Ramos (cell line): Measurements from ENCODE around the gene ZPR1.
"Not testable (repeated sequence)": the region's sequence is repeated elsewhere in the genome, so short reads cannot be mapped to it uniquely, and the experiment has no call there.

Source experiments
- in situ Hi-C: fragments of 300-500 bp; cut with MboI; formaldehyde crosslinking; loops from one replicate; pipeline ENCODE4 v1.14.3; 2022; ENCODE audit warnings: low sequenced_read_pairs; ENCODE audit not compliant: unreplicated experiment

The ZPR1 gene, protein sequence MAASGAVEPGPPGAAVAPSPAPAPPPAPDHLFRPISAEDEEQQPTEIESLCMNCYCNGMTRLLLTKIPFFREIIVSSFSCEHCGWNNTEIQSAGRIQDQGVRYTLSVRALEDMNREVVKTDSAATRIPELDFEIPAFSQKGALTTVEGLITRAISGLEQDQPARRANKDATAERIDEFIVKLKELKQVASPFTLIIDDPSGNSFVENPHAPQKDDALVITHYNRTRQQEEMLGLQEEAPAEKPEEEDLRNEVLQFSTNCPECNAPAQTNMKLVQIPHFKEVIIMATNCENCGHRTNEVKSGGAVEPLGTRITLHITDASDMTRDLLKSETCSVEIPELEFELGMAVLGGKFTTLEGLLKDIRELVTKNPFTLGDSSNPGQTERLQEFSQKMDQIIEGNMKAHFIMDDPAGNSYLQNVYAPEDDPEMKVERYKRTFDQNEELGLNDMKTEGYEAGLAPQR

DNA sequence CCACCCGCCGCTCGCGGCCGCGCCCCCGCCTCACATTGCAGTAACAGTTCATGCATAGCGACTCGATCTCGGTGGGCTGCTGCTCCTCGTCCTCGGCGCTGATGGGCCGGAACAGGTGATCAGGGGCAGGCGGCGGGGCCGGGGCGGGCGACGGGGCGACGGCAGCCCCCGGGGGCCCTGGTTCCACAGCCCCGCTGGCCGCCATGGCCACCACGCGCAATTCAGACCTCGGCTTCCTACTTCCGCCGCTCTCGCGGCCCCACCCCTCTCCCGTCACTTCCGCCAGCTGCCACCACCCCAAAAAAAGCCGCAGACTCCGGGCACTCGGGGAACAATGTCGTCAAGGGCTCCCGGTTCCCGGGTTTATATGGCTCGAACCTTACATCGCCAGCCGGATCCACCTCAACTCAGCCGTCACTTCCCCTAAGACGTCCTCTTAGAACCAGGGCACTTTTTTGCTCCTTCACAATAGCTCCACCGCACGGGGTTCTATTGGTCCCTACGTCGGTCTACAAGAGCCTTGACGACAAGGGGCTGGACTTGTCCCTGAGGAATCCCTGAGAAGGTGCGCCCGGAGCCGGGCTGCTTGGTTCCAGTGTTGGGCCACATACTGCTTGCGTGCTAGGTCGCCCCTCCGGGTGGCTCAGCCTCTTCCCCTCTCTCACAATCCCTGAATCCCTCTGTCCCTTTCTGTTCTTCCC, at the start of gene ZPR1:
ZPR1 (minus strand) TSS at position 238 of the 701 bp plus-strand sequence; CDS start at position 205, 33 bp downstream.
- in situ Hi-C loops = no loop called here

DNA sequence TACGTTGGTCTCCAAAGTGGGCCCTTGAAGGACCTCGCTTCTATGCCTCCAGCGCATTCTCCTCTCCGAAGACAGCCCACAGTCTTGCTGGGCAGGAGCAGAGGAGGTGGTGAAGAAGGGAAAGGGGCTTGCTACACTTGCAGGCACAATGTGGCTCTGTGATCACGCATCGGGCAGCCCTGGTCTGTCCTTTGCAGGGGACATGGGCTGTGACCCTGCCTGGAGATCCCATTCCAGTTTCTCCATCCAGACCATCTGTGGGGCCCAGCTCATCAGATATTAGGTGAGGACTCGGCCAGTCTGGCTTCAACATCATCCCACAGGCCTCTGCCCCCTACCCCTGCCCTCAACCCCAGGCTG, 48.8 kb upstream of the ZPR1 start:
- in situ Hi-C loops = no loop called here

DNA sequence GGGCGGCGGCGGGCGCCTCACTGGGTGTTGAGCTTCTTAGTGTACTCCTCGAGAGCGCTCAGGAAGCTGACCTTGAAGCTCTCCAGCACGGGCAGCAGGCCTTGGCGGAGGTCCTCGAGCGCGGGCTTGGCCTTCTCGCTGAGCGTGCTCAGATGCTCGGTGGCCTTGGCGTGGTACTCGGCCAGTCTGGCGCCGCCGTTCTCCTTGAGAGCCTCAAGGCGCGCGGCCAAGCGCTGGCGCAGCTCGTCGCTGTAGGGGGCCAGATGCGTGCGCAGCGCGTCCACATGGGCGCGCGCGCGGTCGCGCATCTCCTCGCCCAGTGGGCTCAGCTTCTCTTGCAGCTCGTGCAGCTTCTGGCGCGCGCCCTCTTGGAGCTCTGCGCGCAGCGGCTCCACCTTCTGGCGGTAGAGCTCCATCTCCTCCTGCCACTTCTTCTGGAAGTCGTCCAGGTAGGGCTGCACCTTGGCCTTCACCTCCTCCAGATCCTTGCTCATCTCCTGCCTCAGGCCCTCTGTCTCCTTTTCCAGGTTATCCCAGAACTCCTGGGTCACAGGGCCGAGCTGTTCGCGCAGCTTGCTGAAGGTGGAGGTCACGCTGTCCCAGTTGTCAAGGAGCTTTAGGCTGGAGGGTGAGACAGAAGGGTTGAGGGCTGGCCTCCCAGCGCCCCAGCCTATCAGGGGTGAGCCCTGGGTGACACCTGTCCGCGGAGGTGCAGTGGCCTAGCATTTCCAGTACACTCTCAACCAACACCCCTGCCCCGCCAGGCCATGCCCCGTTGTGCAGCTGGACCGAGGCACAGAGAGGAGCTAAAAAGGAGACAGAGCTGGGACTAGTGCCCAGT, 48.2 kb upstream of the ZPR1 start:
- in situ Hi-C loops = no loop called here

DNA sequence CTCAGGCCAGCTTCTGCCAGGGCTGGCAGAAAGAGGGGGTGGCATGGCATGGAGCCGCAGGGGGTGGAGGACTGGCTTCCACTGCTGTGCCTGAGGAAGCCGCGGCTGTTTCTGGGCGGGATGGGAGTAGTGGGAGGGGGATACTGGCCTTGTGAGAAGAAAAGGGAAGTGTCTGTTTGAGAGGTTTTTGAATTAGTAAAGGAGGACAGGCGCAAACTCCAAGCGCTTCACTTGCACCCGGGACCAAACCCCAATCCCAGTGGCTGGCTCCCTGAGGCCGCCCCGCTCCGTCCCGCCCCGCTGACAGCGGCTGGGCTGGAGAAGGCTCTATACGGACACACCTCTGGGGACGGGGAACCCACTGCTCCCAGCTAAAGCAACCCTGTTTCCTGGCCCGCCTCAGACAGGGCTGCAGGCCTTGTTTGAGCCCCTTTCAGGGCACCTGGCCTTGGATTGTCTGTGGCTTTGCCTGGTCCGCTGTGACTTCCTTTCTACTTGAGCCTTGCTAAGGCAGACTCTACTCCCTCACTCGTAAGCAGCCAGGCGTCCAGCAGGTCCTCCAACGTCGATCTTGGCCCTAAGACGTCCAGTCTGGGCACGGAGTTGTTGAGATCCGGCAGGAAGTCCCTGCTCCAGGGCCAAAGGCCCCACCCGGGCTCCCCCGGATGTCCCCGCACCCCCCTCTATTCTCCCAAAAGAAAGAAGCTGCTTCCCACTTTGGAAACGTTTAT, 47.4 kb upstream of the ZPR1 start:
- in situ Hi-C loops = no loop called here

DNA sequence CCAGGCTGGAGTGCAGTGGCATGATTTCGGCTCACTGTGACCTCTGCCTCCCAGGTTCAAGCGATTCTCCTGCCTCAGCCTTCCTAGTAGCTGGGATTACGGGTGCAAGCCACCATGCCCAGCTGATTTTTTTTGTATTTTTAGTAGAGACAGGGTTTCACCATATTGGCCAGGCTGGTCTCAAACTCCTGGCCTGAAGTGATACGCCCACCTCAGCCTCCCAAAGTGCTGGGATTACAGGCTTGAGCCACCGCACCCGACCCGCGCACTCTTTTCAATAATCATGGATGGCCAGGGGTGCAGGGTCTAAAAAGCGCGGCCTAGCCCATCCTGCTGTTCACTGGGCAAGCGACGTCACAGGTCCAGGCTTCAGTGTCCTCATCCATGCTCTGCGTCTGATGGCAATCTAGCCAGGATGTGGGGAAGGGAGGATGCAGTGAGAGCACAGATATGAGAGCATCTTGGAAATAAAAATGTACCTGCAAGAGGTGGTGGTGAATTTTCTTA, 46.8 kb upstream of the ZPR1 start:
- in situ Hi-C loops = not testable (repeated sequence)

DNA sequence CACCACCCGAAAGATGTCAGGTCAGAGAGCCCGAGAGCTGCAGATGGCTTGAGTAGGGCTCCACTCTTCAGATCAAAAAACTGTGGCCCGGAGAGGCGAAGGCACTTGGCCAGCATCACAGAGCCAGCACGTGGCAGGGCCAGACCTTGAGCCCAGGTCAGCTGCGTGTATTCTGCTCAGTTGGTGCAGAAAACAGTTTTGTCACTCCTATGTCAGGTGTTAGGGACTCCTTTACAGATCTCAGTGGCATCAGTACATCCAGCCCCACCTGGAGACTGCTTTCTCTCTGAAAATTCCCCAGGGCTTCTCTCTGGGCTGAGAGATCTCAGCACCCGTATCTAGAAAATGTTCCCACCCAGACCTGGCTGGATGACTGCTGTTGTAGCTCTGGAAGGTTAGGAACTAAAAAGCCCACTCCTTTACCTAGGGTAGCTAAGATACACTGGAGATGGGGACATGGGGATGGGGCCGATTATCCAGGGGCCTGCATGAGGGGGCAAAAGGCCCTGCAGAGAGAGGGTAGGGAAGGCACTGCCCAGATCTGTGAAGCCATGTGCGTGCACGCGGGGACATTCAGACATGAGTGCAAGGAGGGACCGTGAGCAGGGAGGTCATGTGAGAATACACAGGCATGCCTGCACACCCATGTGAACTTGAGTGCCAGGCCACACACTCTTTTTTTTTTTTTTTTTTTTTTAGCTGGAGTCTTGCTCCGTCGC, 46.2 kb upstream of the ZPR1 start:
- in situ Hi-C loops = no loop called here

DNA sequence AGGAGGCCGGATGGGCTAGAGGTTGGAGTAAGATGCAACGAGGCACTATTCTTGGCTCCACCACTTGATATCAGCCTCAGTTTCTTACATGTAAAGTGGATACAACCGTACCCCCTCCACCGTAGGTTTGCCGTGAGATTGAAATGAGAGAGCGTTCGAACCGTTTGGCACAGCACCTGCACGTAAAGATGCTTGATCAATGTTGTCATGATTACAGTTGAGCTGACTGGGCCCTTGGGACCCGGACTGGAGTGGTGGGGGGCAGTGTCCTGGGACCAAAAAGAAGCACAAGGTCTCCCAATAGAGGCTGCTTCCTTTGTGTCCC, 45.6 kb upstream of the ZPR1 start:
- in situ Hi-C loops = no loop called here

DNA sequence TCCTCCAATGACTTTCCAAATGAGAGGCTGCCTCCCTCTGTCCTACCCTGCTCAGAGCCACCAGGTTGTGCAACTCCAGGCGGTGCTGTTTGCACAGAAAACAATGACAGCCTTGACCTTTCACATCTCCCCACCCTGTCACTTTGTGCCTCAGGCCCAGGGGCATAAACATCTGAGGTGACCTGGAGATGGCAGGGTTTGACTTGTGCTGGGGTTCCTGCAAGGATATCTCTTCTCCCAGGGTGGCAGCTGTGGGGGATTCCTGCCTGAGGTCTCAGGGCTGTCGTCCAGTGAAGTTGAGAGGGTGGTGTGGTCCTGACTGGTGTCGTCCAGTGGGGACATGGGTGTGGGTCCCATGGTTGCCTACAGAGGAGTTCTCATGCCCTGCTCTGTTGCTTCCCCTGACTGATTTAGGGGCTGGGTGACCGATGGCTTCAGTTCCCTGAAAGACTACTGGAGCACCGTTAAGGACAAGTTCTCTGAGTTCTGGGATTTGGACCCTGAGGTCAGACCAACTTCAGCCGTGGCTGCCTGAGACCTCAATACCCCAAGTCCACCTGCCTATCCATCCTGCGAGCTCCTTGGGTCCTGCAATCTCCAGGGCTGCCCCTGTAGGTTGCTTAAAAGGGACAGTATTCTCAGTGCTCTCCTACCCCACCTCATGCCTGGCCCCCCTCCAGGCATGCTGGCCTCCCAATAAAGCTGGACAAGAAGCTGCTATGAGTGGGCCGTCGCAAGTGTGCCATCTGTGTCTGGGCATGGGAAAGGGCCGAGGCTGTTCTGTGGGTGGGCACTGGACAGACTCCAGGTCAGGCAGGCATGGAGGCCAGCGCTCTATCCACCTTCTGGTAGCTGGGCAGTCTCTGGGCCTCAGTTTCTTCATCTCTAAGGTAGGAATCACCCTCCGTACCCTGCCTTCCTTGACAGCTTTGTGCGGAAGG, 44.8 kb upstream of the ZPR1 start:
- in situ Hi-C loops = no loop called here

DNA sequence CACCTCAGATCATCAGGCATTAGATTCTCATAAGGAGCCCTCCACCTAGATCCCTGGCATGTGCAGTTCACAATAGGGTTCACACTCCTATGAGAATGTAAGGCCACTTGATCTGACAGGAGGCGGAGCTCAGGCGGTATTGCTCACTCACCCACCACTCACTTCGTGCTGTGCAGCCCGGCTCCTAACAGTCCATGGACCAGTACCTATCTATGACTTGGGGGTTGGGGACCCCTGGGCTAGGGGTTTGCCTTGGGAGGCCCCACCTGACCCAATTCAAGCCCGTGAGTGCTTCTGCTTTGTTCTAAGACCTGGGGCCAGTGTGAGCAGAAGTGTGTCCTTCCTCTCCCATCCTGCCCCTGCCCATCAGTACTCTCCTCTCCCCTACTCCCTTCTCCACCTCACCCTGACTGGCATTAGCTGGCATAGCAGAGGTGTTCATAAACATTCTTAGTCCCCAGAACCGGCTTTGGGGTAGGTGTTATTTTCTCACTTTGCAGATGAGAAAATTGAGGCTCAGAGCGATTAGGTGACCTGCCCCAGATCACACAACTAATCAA, 44.0 kb upstream of the ZPR1 start:
- in situ Hi-C loops = no loop called here

DNA sequence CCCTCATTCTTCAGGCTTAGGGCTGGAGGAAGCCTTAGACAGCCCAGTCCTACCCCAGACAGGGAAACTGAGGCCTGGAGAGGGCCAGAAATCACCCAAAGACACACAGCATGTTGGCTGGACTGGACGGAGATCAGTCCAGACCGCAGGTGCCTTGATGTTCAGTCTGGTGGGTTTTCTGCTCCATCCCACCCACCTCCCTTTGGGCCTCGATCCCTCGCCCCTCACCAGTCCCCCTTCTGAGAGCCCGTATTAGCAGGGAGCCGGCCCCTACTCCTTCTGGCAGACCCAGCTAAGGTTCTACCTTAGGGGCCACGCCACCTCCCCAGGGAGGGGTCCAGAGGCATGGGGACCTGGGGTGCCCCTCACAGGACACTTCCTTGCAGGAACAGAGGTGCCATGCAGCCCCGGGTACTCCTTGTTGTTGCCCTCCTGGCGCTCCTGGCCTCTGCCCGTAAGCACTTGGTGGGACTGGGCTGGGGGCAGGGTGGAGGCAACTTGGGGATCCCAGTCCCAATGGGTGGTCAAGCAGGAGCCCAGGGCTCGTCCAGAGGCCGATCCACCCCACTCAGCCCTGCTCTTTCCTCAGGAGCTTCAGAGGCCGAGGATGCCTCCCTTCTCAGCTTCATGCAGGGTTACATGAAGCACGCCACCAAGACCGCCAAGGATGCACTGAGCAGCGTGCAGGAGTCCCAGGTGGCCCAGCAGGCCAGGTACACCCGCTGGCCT, 42.5 kb upstream of the ZPR1 start:
- in situ Hi-C loops = no loop called here

DNA sequence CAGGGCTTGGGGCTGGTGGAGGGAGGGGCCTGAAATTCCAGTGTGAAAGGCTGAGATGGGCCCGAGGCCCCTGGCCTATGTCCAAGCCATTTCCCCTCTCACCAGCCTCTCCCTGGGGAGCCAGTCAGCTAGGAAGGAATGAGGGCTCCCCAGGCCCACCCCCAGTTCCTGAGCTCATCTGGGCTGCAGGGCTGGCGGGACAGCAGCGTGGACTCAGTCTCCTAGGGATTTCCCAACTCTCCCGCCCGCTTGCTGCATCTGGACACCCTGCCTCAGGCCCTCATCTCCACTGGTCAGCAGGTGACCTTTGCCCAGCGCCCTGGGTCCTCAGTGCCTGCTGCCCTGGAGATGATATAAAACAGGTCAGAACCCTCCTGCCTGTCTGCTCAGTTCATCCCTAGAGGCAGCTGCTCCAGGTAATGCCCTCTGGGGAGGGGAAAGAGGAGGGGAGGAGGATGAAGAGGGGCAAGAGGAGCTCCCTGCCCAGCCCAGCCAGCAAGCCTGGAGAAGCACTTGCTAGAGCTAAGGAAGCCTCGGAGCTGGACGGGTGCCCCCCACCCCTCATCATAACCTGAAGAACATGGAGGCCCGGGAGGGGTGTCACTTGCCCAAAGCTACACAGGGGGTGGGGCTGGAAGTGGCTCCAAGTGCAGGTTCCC, 41.8 kb upstream of the ZPR1 start, which contains the start of gene APOC3:
APOC3 (plus strand) TSS at position 383 of the 659 bp plus-strand sequence. CDS start 676 bp downstream, outside the sequence.
- in situ Hi-C loops = no loop called here

DNA sequence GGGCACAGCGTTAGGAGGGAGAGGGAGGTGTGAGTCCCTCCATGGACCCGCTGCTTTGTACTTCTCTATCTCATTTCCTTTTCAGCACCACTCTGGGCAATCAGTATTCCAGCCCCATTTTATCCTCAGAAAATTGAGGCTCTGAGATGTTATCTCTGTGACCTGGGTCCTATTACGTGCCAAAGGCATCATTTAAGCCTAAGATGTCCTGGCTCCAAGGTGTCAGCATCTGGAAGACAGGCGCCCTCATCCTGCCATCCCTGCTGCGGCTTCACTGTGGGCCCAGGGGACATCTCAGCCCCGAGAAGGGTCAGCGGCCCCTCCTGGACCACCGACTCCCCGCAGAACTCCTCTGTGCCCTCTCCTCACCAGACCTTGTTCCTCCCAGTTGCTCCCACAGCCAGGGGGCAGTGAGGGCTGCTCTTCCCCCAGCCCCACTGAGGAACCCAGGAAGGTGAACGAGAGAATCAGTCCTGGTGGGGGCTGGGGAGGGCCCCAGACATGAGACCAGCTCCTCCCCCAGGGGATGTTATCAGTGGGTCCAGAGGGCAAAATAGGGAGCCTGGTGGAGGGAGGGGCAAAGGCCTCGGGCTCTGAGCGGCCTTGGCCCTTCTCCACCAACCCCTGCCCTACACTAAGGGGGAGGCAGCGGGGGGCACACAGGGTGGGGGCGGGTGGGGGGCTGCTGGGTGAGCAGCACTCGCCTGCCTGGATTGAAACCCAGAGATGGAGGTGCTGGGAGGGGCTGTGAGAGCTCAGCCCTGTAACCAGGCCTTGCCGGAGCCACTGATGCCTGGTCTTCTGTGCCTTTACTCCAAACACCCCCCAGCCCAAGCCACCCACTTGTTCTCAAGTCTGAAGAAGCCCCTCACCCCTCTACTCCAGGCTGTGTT, 41.1 kb upstream of the ZPR1 start:
- in situ Hi-C loops = no loop called here

DNA sequence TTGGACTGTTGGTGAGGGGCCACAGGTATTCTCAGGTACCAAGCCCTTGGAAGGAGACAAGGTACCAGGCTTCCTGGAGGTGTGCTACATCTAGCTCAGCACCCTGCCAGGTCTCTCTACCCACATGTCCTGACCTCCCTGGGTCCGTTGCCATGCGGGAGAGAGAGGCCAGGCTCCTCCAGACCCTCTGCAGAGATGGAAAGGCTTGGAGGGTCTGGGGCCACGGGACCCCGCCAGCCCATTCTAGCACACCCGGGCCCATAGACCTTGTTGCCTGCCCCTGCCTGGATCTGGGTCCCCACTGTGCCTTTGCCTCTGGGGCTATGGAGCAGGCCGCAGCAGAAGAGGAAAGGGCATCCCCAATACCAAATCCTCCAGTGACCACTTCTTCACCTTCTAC, 39.6 kb upstream of the ZPR1 start:
- in situ Hi-C loops = no loop called here

DNA sequence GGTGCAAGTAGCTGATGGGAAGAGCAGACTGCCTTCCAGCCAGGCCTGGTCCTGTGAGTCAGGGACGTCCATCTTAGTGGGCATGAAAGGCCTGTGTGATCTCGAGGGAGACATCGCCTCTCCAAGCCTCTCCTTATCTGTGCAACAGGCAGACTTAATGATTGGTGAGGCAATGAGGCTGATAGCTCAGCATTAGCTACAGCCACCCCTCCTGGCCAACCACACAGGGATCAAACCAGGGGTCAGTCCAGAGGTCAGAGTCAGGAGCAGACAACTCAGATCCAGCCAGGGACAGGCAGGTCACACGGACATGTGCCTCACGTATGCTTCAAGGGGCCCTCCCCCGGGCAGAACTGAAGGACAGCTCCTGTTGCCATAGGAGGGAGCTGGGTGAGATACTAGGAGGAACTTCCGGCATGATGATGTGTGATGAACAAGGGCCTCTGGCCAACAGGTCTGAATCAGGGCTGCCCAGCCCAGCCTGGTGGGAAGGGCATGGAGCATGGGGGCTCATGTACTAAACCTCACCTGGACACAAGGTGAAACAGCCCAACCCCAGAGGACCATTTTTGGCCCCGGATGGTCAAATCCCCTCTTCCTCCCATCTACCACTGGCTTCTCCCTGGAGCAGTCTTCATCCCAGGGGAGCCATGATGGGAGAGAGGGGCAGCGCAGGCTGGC, 39.1 kb upstream of the ZPR1 start:
- in situ Hi-C loops = no loop called here
